Liver (tissue), 9 donors: ENCODE measurements around the gene RXRB. TPM values are rescaled to one million over a fixed set of nuclear protein-coding genes. Genes with fewer than 3 reads are reported as not detected.

Experiments
- DNase-seq: peaks from one replicate; pipeline ENCODE4 v3.0.0-alpha.2; 2017; ENCODE audit warnings: low spot score
- H3K27ac ChIP-seq, 2 donors: one replicate each; pipeline ENCODE4 v1.7.0; 2013; ENCODE audit warnings: inconsistent platforms in 2 of 2, low read length in 2 of 2, control low read depth in 1 of 2, low read depth in 1 of 2, mild to moderate bottlenecking in 1 of 2
- H3K27me3 ChIP-seq, 4 donors: one replicate each; pipeline versions ENCODE4 v1.6.1 to v1.7.0; 2013; ENCODE audit warnings: low read length in 3 of 4, inconsistent platforms in 1 of 4, mild to moderate bottlenecking in 1 of 4, moderate library complexity in 1 of 4; ENCODE audit not compliant: control insufficient read depth in 4 of 4, insufficient read depth in 4 of 4
- H3K36me3 ChIP-seq, 4 donors: one replicate each; pipeline versions ENCODE4 v1.6.1 to v1.7.0; 2013; ENCODE audit warnings: low read length in 3 of 4, mild to moderate bottlenecking in 3 of 4, low read depth in 1 of 4, moderate library complexity in 1 of 4; ENCODE audit not compliant: control insufficient read depth in 4 of 4, insufficient read depth in 3 of 4
- H3K4me1 ChIP-seq, 4 donors: one replicate each; pipeline versions ENCODE4 v1.6.1 to v1.7.0; 2013; ENCODE audit warnings: low read length in 3 of 4, mild to moderate bottlenecking in 3 of 4, moderate library complexity in 1 of 4; ENCODE audit not compliant: control insufficient read depth in 4 of 4, insufficient read depth in 4 of 4
- H3K4me3 ChIP-seq, 3 donors: one replicate each; pipeline versions ENCODE4 v1.6.1 to v1.7.0; 2013; ENCODE audit warnings: low read length in 3 of 3, control low read depth in 1 of 3, low read depth in 1 of 3, mild to moderate bottlenecking in 1 of 3
- H3K9ac ChIP-seq, 2 donors: one replicate each; pipeline ENCODE4 v1.7.0; 2013; ENCODE audit warnings: low read length in 2 of 2, mild to moderate bottlenecking in 2 of 2, moderate library complexity in 2 of 2, control low read depth in 1 of 2, low read depth in 1 of 2
- H3K9me3 ChIP-seq, 4 donors: one replicate each; pipeline versions ENCODE4 v1.6.1 to v1.7.0; 2013; ENCODE audit warnings: low read length in 3 of 4; ENCODE audit not compliant: control insufficient read depth in 4 of 4
- EGR1 ChIP-seq, 2 donors: IDR thresholded peaks; 2 replicates each; pipeline ENCODE4 v1.6.1; 2016 to 2018; ENCODE audit warnings: antibody characterized with exemption in 2 of 2, low read depth in 2 of 2
- FOXA2 ChIP-seq: IDR thresholded peaks from 2 replicates; pipeline ENCODE4 v1.6.1; 2016; ENCODE audit warnings: antibody characterized with exemption
- GABPA ChIP-seq, 2 donors: IDR thresholded peaks in 1 of 2; conservative IDR thresholded peaks in 1 of 2; 2 replicates each; pipeline ENCODE4 v1.6.1; 2016; ENCODE audit warnings: antibody characterized with exemption in 2 of 2, mild to moderate bottlenecking in 1 of 2, moderate library complexity in 1 of 2
- JUND ChIP-seq, 2 donors: IDR thresholded peaks; 2 replicates each; pipeline ENCODE4 v1.6.1; 2016; ENCODE audit warnings: antibody characterized with exemption in 2 of 2
- RAD21 ChIP-seq, 2 donors: IDR thresholded peaks; 2 replicates each; pipeline ENCODE4 v1.6.1; 2016; ENCODE audit warnings: antibody characterized with exemption in 2 of 2, mild to moderate bottlenecking in 2 of 2
- REST ChIP-seq: IDR thresholded peaks from 2 replicates; pipeline ENCODE4 v1.6.1; 2016; ENCODE audit warnings: antibody characterized with exemption, mild to moderate bottlenecking
- RXRA ChIP-seq, 2 donors: IDR thresholded peaks; 2 replicates each; pipeline ENCODE4 v1.6.1; 2017 to 2018; ENCODE audit warnings: antibody characterized with exemption in 2 of 2, mild to moderate bottlenecking in 1 of 2
- TAF1 ChIP-seq: conservative IDR thresholded peaks from 2 replicates; pipeline ENCODE4 v1.6.1; 2016; ENCODE audit warnings: antibody characterized with exemption, mild to moderate bottlenecking
- YY1 ChIP-seq: IDR thresholded peaks from 2 replicates; pipeline ENCODE4 v1.6.1; 2016; ENCODE audit warnings: antibody characterized with exemption, mild to moderate bottlenecking
- WGBS: extraction: QIAGEN DNeasy Blood & Tissue Kit; methylation state at CpG from one replicate; pipeline ENCODE4 v1.1.7; 2013; 5-methylcytosine and 5-hydroxymethylcytosine counted together
- polyA plus RNA-seq, 2 donors: library from polyadenylated mRNA; stranded (reverse) in 1 of 2; unstranded in 1 of 2; fragments of 200-250 nt in 1 of 2; fragments of >200 nt in 1 of 2; fragmentation: Nextera tagmentation in 1 of 2; extraction: Ambion mirVana in 1 of 2; gene quantifications; one replicate each; pipeline versions ENCODE4 v1.2.1 to v1.2.3, GENCODE V29; 2013 to 2015
- total RNA-seq, 2 donors: library from RNA; depleted of rRNA; stranded (reverse); fragments of >200 nt; gene quantifications; one replicate each; pipeline ENCODE4 v1.2.3, GENCODE V29; 2014
- TF ChIP-seq, protein P1 (sequence below): IDR thresholded peaks from 2 replicates; pipeline ENCODE4 v1.6.1; 2016; ENCODE audit warnings: antibody characterized with exemption
- TF ChIP-seq, protein P2 (sequence below): fragments of 150-350 bp; IDR thresholded peaks from 2 replicates; pipeline ENCODE4 v1.5.1; 2017; ENCODE audit warnings: improper control_type of control experiment, low read depth, low read length; ENCODE audit not compliant: missing input control
- donor health status: healthy.
- donor health status: healthy.
- donor health status: healthy.
- donor health status: healthy.
- donor health status: healthy.

Gene RXRB
- total and polyA plus RNA-seq, 4 donors: 7.7 to 19.4 (median 11.7) TPM

DNA sequence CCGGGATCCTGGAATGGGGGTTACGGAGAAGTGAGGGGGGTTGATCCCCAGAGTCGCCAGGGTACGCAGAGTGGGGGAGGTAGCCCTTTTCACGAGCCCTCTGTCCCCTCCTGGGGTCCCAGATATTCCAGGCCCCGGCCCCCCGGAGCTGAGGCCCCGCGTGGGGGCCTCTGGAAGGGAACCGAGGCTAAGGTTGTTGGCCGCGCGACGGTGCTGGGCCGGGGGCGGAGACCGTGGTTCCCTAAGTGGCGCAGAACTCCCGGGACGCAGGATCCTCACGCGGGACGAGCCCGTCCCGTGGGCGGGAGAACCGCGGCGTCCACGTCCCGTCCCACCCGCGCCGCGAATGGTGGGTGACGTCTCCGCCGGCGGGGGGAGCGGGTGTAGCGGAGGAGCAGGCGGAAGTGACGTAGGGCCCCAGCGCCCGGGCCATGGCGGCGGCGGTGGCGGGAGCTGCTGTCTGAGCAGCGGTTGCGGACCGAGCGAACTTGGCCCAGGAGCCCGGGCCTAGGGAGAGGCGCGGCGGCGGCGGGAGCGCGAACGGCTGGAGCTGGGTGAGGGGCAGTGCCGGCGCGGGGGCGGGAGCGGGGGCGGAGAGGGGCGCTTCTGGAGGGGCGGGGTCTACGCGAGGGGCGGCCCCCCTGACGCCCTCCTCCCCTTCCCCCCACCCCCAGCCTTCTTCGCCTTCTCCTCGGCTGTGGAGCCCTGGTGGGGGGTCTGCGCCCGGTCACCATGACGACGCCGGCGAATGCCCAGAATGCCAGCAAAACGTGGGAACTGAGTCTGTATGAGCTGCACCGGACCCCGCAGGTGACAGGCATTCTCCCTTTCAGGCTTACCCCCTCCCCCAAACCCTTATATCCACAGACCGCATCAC, 7.9 kb upstream of the RXRB start, which contains the start of gene RING1:
Gene RING1, plus strand, starts transcription at position 410 of the 877 bp plus-strand sequence. Its CDS starts 323 bp downstream, at position 733.
- WGBS: under 1% methylated on average over 86 of the region's 86 CpGs
- Histone ChIP-seq H3K9ac (peak within 1 kb of the TSS; percentile 95 to 96), H3K27ac (peak within 1 kb of the TSS; percentile 93 to 94), H3K27me3 (no peaks in the 10 kb centered on the region), H3K4me1 (peaks cover 7 to 45% (median 28%) of the 10 kb centered on the region in 4 donors), H3K36me3 (peaks cover 0 to 22% (median 9%) of the 10 kb centered on the region in 4 donors), H3K9me3 (no peaks in the 10 kb centered on the region), H3K4me3 (peak within 1 kb of the TSS; percentile 68 to 84 (median 80))
- DNase-seq: peak; percentile 86
- TF ChIP-seq JUND (IDR thresholded peaks at IDR 0.05) (no peak), EGR1 (IDR thresholded peaks at IDR 0.05; ENCODE audit: low read depth in 2 of 2) (peak in 1 of 2 donors; percentile 21), REST (peak; percentile 51), YY1 (peak; percentile 60), GABPA (IDR thresholded peaks at IDR 0.05 in 1 of 2, conservative IDR thresholded peaks at IDR 0.05 in 1 of 2) (peak; percentile 59 to 88)
- TF ChIP-seq, protein P1, sequence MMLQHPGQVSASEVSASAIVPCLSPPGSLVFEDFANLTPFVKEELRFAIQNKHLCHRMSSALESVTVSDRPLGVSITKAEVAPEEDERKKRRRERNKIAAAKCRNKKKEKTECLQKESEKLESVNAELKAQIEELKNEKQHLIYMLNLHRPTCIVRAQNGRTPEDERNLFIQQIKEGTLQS: no peak

GRCh38 chr6:33207552-33208090, 7.2 kb upstream of the RXRB start:
- peak overlapping the region; percentile 68 to 84 (median 80) for H3K4me3 ChIP-seq
- no peaks in the 10 kb centered on the region for H3K9me3 ChIP-seq
- WGBS: 2% methylated on average over 29 of the region's 29 CpGs
- peak overlapping the region; percentile 95 to 96 for H3K9ac ChIP-seq
- DNase-seq: no peak
- TF ChIP-seq TAF1 (no peak), RXRA (IDR thresholded peaks at IDR 0.05) (no peak), GABPA (IDR thresholded peaks at IDR 0.05 in 1 of 2, conservative IDR thresholded peaks at IDR 0.05 in 1 of 2) (no peak), RAD21 (IDR thresholded peaks at IDR 0.05) (no peak), FOXA2 (no peak)
- TF ChIP-seq, protein P2, sequence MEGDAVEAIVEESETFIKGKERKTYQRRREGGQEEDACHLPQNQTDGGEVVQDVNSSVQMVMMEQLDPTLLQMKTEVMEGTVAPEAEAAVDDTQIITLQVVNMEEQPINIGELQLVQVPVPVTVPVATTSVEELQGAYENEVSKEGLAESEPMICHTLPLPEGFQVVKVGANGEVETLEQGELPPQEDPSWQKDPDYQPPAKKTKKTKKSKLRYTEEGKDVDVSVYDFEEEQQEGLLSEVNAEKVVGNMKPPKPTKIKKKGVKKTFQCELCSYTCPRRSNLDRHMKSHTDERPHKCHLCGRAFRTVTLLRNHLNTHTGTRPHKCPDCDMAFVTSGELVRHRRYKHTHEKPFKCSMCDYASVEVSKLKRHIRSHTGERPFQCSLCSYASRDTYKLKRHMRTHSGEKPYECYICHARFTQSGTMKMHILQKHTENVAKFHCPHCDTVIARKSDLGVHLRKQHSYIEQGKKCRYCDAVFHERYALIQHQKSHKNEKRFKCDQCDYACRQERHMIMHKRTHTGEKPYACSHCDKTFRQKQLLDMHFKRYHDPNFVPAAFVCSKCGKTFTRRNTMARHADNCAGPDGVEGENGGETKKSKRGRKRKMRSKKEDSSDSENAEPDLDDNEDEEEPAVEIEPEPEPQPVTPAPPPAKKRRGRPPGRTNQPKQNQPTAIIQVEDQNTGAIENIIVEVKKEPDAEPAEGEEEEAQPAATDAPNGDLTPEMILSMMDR: no peak
- H3K27ac ChIP-seq: peak overlapping the region; percentile 93 to 94
- peaks cover 7 to 40% (median 23%) of the 10 kb centered on the region in 4 donors for H3K4me1 ChIP-seq
- H3K36me3 ChIP-seq: peaks cover 3 to 30% (median 15%) of the 10 kb centered on the region in 4 donors
- no peaks in the 10 kb centered on the region for H3K27me3 ChIP-seq
